Ecto neural progenitor cell (in vitro differentiated cells): Measurements from ENCODE around the gene TPCN1.

ENCODE experiments used
- DNase-seq: peaks from one replicate; pipeline ENCODE4 v3.0.0-alpha.2; 2018; ENCODE audit warnings: low spot score

TPCN1 gene

DNA sequence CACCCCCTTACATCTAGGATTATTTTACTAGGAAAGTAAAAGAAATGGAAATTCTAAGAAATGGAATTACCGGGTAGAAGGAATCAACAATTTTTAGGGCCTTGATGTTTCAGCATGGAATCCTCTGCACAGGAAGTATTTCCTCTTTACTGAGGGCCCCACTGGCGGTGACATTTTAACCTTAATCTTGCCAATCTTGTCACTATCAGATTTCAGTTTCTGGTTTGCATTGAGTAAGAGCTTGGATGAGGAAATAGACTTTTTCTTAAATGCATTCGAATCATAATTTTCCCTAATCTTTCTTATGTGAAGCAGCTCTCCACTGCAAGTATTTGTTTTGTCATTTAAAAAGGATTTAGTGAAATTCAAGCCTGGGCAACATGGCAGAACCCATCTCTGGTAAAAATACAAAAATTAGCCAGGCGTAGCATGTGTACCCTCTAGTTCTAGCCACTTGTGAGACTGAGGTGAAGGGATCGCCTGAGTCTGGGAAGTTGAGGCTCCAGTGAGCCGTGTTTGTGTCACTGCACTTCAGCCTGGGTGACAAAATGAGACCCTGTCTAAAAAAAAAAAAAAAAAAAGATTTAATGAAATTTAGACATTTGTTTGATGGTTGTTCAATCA, 40.7 kb downstream of the TPCN1 start:
- no peak for DNase-seq

DNA sequence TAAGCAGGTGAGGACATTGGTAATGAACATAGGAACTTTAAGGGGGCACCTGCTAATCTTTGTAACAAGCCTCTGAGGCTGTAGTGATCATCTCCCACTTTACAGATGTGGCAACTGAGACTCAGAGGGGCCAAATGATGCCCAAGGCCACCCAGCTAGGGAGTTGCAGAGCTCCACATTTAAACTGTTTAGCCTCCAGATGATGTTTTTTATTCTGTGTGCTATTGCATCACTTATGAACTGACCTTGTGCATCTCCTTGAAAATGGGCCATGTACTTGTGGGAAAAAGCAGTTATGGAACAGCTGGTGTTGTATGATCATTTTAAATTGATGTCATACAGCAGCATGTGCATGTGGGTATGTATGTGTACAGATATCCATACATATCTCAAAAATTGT, 41.4 kb downstream of the TPCN1 start:
- DNase-seq = no peak

GRCh38 chr12:113263431-113263963, 42.2 kb downstream of the TPCN1 start:
- DNase-seq = no peak

- no peak for DNase-seq
These were observed 45.0 kb downstream of the TPCN1 start for GRCh38 chr12:113266106-113266895.

GRCh38 chr12:113267621-113268020, 46.4 kb downstream of the TPCN1 start:
- DNase-seq = no peak

GRCh38 chr12:113268136-113268535, 46.9 kb downstream of the TPCN1 start:
- DNase-seq = no peak

DNA sequence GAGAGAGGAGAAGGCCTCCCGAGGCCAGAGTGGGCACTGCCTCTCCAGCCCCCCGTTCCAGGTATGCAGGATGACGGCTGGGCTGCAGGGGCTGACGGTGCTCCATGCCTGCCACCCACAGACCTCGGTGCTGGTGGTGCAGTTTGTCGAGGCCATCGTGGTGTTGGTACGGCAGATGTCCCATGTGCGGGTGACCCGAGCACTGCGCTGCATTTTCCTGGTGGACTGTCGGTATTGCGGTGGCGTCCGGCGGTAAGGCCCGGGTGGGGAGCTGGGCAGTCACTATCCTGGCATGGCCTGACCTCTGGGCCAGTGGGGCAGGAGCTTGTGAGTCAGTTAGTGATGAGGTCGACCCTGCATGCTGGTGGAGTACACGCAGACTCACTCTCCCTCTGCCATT, 47.4 kb downstream of the TPCN1 start:
- no peak for DNase-seq

- DNase-seq = no peak
These were observed 48.1 kb downstream of the TPCN1 start for GRCh38 chr12:113269257-113269943.

DNA sequence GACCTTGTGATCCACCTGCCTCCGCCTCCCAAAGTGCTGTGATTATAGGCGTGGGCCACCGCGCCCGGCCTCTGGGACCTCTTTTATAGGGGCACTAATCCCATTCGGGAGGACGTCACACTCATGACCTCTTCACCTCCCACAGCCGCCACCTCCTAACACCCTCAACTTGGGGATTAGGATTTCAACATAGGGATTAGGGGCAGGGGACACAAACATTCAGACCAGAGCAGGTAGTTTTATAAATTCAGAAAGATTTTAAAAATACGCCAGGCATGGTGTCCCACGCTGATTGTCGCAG, 49.4 kb downstream of the TPCN1 start:
- DNase-seq = no peak

DNA sequence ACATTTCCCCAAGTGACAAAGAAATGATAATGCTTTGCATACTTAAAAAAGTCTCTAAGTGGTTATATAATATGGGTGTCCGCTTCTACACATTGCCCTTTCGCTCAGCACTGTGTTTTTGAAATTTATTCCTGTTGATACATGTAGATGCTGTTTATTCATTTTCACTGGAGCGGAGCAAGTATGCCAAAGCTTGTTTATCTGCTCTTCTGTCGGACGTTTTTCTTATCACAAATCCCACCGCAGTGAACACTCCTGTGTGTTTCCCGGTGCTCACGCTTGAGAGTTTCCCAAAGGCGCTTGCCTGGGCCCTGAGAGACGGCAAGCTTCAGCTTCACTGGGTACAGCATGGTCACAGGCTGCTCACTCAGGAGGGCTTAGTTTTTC, 50.2 kb downstream of the TPCN1 start:
- DNase-seq = no peak

- DNase-seq = no peak
These were observed 50.7 kb downstream of the TPCN1 start for GRCh38 chr12:113271853-113272561.

DNA sequence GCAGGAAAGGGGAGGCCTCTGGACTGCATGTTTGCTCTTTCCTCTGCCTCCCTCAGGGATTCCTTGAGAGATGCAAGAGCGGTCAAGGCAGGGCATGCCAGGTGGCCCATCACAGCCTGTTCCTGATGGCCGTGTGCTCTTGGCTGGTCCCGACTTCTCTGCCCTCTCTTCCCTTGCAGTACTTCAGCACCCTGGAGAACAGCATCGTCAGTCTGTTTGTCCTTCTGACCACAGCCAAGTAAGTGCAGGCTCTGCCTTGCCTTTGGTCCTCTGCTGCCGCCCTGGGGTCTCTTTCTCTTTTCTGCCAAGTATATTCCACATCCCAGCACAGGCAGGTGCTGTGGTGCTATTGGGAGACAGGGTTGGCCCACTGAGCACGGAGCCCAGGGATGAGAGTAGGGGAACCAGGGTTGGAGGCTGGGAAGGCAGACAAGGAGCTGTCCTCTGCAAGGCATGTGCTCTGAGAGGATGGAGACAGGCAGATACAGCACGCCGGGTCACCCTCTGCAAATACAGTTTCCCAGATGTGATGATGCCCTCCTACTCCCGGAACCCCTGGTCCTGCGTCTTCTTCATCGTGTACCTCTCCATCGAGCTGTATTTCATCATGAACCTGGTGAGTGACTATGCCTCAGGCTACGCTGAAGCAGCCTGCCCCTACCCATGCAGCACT, 51.9 kb downstream of the TPCN1 start:
- DNase-seq = peak; percentile 48

DNA sequence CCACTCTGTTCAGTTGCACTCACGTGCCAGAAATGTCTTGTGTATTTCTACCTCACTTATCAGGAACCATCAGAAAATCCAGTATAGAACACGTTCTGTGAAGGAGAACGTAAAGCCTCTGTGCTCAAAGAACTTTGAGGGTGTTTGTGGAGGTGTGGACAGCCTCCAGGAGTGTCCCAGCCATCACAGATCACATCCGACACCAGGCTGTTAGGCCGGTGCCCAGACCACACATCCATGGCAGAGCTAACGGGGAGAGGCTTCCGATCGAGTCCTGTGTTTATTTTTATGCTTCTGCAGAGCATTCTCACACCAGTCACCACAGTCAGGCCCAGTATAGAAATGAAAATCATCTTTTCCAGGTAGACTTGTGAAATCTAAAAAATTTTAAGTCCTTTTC, 53.6 kb downstream of the TPCN1 start:
- no peak for DNase-seq

DNA sequence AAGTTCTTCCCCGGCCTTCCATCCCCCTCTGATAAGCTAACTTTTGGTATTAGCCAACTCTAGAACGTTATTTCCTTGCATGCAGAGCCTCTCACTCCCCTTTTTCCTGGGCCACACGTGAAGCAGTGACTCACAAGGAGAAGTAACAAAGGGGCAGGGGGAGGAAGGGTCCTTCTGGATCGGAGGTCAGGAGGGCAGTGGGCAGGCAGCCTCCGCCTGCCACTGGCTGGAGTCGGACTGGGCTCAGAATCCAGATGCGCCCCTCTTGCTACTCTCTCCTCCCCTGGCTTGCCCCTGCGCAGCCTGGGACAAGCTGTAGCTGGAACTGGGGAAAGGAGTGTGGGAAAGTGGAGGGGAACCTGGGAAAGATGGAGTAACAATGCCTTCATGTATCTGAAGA, 55.0 kb downstream of the TPCN1 start:
- DNase-seq = peak; percentile 54

- no peak for DNase-seq
These were observed 55.8 kb downstream of the TPCN1 start for GRCh38 chr12:113276946-113277500.

DNA sequence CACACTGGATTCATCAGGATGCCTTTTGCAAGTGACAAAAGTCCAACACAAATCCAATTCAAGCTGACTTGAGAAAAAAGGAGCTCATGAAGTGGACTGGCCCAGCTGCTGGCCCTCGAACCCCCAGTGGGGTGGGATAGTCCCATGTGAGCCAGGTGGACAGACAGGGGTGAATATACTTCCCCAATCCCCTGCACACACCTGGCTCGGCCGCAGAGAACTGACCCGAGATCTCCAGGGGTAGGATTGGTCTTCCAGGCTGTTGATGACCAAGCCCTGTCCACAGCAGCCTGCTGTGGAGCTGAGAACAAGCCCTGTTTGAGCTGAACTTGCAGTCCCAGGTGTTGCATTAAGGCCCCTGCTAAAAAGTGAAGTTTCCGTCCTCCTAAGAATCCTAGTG, 56.2 kb downstream of the TPCN1 start:
- no peak for DNase-seq

- no peak for DNase-seq
These were observed 56.9 kb downstream of the TPCN1 start for GRCh38 chr12:113278141-113278540.

DNA sequence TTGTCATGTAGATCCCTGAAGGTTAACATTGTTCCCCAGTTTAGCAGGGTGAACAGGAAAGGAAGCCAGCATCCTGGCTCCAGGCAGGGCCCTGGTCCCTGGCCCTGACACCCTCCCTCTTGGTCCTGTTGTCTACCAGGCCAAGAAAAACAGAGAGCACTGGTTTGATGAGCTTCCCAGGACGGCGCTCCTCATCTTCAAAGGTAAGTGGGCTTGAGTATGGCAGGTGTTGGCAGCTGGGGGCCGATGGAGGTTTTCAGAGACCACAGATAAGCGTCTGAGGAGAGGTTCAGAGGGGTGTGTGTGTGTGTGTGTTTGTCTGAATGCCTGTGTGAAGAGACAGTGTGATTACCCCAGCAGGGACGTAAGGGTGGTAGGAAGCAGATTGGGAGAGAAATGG, 57.4 kb downstream of the TPCN1 start:
- no peak for DNase-seq

DNA sequence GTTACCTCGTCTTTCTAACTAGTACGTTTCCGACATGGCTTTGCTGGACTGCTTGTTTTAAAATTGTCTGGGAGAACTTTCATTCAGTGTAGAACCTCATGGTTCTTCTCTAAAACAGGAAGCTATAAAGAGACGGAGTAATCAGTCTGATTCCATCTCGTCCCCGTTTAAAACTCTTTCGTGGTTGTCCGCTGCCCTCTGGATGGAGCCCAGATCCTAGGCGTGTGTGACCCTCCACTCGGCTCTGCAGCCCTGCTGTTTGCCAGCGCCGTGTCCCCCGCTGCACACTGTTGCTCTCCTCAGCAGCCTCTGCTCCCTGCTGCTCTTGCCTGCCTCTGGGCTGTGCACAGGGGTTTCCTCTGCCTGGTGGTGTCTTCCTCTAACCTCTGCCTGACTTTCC, 63.5 kb downstream of the TPCN1 start:
- DNase-seq = no peak

GRCh38 chr12:113285679-113286610, 64.7 kb downstream of the TPCN1 start:
- DNase-seq = no peak

- no peak for DNase-seq
These were observed 65.4 kb downstream of the TPCN1 start for GRCh38 chr12:113286712-113287111.
